HEK293T (cell line): ENCODE measurements around the gene CCNQ.

Source experiments
- ARNT ChIP-seq: fragments of 450-650 bp; IDR thresholded peaks from 2 replicates; pipeline ENCODE4 v1.6.1; 2017; ENCODE audit warnings: mild to moderate bottlenecking
- FOXA1 ChIP-seq: fragments of 450-650 bp; IDR thresholded peaks from 2 replicates; pipeline ENCODE4 v1.6.1; 2016; ENCODE audit warnings: mild to moderate bottlenecking
- SP1 ChIP-seq: fragments of 450-650 bp; IDR thresholded peaks from 2 replicates; pipeline ENCODE4 v1.6.1; 2017

DNA sequence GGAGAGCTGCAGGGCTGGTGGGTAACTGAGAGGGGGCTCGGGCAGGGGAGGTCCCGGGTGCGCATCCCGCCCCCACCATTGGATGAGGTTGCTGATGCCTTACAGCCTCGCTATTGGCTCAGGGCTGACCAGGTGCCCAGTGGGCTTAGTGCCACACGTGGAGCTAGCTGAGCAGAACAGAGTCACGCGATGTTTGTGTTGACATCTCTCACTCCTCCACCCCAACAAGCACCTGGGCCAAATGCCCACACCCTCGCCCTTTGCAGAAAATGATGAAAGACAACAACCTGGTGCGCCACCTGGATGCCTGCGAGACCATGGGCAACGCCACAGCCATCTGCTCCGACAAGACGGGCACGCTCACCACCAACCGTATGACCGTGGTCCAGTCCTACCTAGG, 49.7 kb downstream of the CCNQ start:
- TF ChIP-seq FOXA1 (no peak), ARNT (no peak), SP1 (no peak)
